Caco-2 (cell line): ENCODE results near the gene VWA1. TPM values are rescaled to one million over a fixed set of nuclear protein-coding genes. Genes with fewer than 3 reads are reported as not detected.

Source experiments
- BruUV-seq: library from RNA; stranded (reverse); fragments of 400-500 nt; replicated peaks from 2 replicates; lab custom pipeline; 2021; lab: Mats Ljungman, UMichigan
- CTCF ChIA-PET: fragments of 300-600 bp; sonication (Branson Sonifier 250); formaldehyde crosslinking; loops from one replicate; lab custom pipeline; 2022; ENCODE audit warnings: antibody characterized with exemption; lab: Charles Lee
- POLR2A ChIA-PET: fragments of 300-600 bp; sonication (Branson Sonifier 250); formaldehyde crosslinking; loops from one replicate; lab custom pipeline; 2022; ENCODE audit warnings: antibody characterized with exemption; lab: Charles Lee
- DNase-seq, 2 experiments: peaks; one replicate each; pipeline versions ENCODE4 v3.0.0 to v3.0.0-alpha.2; 2020 to 2022
- H3K27me3 ChIP-seq: replicated peaks from 2 replicates; pipeline ENCODE4 v1.6.0; 2011; ENCODE audit warnings: low read length; ENCODE audit not compliant: control insufficient read depth, insufficient read depth
- H3K36me3 ChIP-seq: 2 replicates; pipeline ENCODE4 v1.5.1; 2011; ENCODE audit warnings: low read length; ENCODE audit not compliant: control insufficient read depth, insufficient read depth
- H3K4me1 ChIP-seq: fragments of 250-450 bp; sonication (Bioruptor Pico); 2 replicates; pipeline ENCODE4 v1.5.1; 2020; ENCODE audit warnings: mild to moderate bottlenecking
- H3K4me3 ChIP-seq: 2 replicates; pipeline ENCODE4 v1.5.1; 2011; ENCODE audit warnings: low read depth, mild to moderate bottlenecking, control low read depth, low read length
- H3K9me3 ChIP-seq: fragments of 250-450 bp; sonication (Bioruptor Pico); 2 replicates; pipeline ENCODE4 v1.5.1; 2020; ENCODE audit warnings: mild to moderate bottlenecking, moderate library complexity
- H3K27ac Mint-ChIP-seq: one replicate; pipeline ENCODE4 v1.8.0; 2022; ENCODE audit warnings: mixed read lengths; ENCODE audit not compliant: unreplicated experiment
- H3K27me3 Mint-ChIP-seq: one replicate; pipeline ENCODE4 v1.8.0; 2022; ENCODE audit warnings: mixed read lengths; ENCODE audit not compliant: insufficient read depth, unreplicated experiment
- H3K36me3 Mint-ChIP-seq: one replicate; pipeline ENCODE4 v1.8.0; 2022; ENCODE audit warnings: mild to moderate bottlenecking, mixed read lengths; ENCODE audit not compliant: insufficient read depth, unreplicated experiment
- H3K4me1 Mint-ChIP-seq: one replicate; pipeline ENCODE4 v1.8.0; 2022; ENCODE audit warnings: low read depth, mixed read lengths; ENCODE audit not compliant: unreplicated experiment
- H3K4me3 Mint-ChIP-seq: one replicate; pipeline ENCODE4 v1.8.0; 2022; ENCODE audit warnings: mild to moderate bottlenecking, moderate library complexity, mixed read lengths; ENCODE audit not compliant: unreplicated experiment
- H3K9me3 Mint-ChIP-seq: one replicate; pipeline ENCODE4 v1.8.0; 2022; ENCODE audit warnings: mixed read lengths; ENCODE audit not compliant: unreplicated experiment
- intact Hi-C: fragments of 100-400 bp; cut with micrococcal nuclease; formaldehyde crosslinking; loops from one replicate; pipeline ENCODE4 v1.10.0; 2022; ENCODE audit not compliant: unreplicated experiment
- total RNA-seq: library from RNA; stranded (reverse); gene quantifications from 2 replicates; pipeline ENCODE4 v1.2.3, GENCODE V29; 2022
- TF ChIP-seq, protein P1 (sequence below), 2 experiments: fragments of 200-600 bp in 1 of 2; IDR thresholded peaks; 1 replicate in 1 of 2; 2 replicates in 1 of 2; pipeline versions ENCODE4 v1.5.1 to v1.8.0; 2011 to 2022; ENCODE audit warnings: antibody characterized with exemption in 1 of 2, control low read depth in 1 of 2, inconsistent platforms in 1 of 2, low read depth in 1 of 2, low read length in 1 of 2, mild to moderate bottlenecking in 1 of 2, moderate library complexity in 1 of 2; ENCODE audit not compliant: insufficient read depth in 1 of 2, severe bottlenecking in 1 of 2, unreplicated experiment in 1 of 2

The VWA1 gene
- total RNA-seq, 1 experiment from 2014 or later: 74.7 TPM

- Mint-ChIP-seq H3K36me3 (peaks cover 14% of the 10 kb centered on the region), H3K4me1 (no peaks in the 10 kb centered on the region), H3K4me3 (no peak overlapping the region), H3K9me3 (no peaks in the 10 kb centered on the region), H3K27ac (no peak overlapping the region), H3K27me3 (no peaks in the 10 kb centered on the region)
- no peaks in the 10 kb centered on the region for H3K9me3 ChIP-seq
- no peaks in the 10 kb centered on the region for H3K27me3 ChIP-seq
- peaks cover 43% of the 10 kb centered on the region for H3K4me1 ChIP-seq
- DNase-seq: peak; percentile 82
- intact Hi-C loops: no loop called here
- TF ChIP-seq, protein P1, sequence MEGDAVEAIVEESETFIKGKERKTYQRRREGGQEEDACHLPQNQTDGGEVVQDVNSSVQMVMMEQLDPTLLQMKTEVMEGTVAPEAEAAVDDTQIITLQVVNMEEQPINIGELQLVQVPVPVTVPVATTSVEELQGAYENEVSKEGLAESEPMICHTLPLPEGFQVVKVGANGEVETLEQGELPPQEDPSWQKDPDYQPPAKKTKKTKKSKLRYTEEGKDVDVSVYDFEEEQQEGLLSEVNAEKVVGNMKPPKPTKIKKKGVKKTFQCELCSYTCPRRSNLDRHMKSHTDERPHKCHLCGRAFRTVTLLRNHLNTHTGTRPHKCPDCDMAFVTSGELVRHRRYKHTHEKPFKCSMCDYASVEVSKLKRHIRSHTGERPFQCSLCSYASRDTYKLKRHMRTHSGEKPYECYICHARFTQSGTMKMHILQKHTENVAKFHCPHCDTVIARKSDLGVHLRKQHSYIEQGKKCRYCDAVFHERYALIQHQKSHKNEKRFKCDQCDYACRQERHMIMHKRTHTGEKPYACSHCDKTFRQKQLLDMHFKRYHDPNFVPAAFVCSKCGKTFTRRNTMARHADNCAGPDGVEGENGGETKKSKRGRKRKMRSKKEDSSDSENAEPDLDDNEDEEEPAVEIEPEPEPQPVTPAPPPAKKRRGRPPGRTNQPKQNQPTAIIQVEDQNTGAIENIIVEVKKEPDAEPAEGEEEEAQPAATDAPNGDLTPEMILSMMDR (IDR thresholded peaks at IDR 0.05; ENCODE audit: insufficient read depth in 1 of 2, low read depth in 1 of 2, low read length in 1 of 2, severe bottlenecking in 1 of 2, unreplicated experiment in 1 of 2): peak in 1 of 2 experiments; percentile 47
- H3K4me3 ChIP-seq: no peak overlapping the region
- CTCF ChIA-PET: no interaction called here
- BruUV-seq: no TSS peak
- H3K36me3 ChIP-seq: no peaks in the 10 kb centered on the region
- POLR2A ChIA-PET: interaction anchor here (0.8 to 1.0 kb wide), 2 partner anchors 31 to 63 kb away, joined by 3 to 6 read pairs; partner anchors contain the start of genes AURKAIP1 and MRPL20
These were observed 2.5 kb downstream of the VWA1 start for GRCh38 chr1:1437904-1438376.

DNA sequence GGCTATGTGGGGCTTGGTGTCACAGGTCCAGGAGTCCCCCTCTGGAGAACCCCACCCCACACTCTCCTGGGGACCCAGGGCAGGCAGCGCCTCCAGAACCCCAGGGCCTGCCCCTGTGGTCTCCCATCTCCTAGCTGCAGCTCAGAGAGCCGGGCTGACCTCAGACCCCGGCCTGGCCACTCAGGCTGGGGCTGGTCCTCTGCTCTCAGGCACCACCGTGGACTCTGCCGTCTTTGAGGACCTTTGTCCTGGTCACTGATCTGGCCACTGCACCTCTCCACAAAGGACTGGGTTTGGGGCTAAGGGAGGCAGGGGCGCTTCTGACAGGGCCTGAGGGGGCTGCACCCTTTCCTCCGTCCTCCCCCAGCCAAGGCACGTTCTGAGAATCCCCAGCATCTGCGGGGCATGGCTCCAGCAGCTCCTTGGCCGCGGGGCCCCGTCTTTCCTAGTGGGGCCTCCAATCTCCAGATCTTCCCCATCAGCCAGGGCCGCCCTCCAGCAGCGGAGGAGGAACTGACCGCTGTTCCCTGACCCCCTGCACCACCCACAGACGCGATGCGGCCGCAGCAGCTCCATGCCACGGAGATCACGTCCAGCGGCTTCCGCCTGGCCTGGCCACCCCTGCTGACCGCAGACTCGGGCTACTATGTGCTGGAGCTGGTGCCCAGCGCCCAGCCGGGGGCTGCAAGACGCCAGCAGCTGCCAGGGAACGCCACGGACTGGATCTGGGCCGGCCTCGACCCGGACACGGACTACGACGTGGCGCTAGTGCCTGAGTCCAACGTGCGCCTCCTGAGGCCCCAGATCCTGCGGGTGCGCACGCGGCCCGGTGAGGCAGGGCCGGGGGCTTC lies 3.3 kb downstream of the VWA1 start:
- H3K36me3 ChIP-seq: no peaks in the 10 kb centered on the region
- TF ChIP-seq, protein P1 (IDR thresholded peaks at IDR 0.05; ENCODE audit: insufficient read depth in 1 of 2, low read depth in 1 of 2, low read length in 1 of 2, severe bottlenecking in 1 of 2, unreplicated experiment in 1 of 2): no peak
- peaks cover 14% of the 10 kb centered on the region for H3K36me3 Mint-ChIP-seq
- no peak overlapping the region for H3K4me3 Mint-ChIP-seq
- H3K27me3 ChIP-seq: no peaks in the 10 kb centered on the region
- POLR2A ChIA-PET: interaction anchor here (1.0 kb wide), 1 partner anchor 63 kb away, joined by 6 read pairs; the partner anchor contains the start of gene AURKAIP1
- H3K4me3 ChIP-seq: no peak overlapping the region
- H3K27me3 Mint-ChIP-seq: no peaks in the 10 kb centered on the region
- intact Hi-C loops: no loop called here
- no peaks in the 10 kb centered on the region for H3K9me3 Mint-ChIP-seq
- H3K4me1 Mint-ChIP-seq: no peaks in the 10 kb centered on the region
- H3K4me1 ChIP-seq: peaks cover 35% of the 10 kb centered on the region
- no peaks in the 10 kb centered on the region for H3K9me3 ChIP-seq
- CTCF ChIA-PET: no interaction called here
- DNase-seq: no peak
- no peak overlapping the region for H3K27ac Mint-ChIP-seq
- BruUV-seq: no TSS peak

DNA sequence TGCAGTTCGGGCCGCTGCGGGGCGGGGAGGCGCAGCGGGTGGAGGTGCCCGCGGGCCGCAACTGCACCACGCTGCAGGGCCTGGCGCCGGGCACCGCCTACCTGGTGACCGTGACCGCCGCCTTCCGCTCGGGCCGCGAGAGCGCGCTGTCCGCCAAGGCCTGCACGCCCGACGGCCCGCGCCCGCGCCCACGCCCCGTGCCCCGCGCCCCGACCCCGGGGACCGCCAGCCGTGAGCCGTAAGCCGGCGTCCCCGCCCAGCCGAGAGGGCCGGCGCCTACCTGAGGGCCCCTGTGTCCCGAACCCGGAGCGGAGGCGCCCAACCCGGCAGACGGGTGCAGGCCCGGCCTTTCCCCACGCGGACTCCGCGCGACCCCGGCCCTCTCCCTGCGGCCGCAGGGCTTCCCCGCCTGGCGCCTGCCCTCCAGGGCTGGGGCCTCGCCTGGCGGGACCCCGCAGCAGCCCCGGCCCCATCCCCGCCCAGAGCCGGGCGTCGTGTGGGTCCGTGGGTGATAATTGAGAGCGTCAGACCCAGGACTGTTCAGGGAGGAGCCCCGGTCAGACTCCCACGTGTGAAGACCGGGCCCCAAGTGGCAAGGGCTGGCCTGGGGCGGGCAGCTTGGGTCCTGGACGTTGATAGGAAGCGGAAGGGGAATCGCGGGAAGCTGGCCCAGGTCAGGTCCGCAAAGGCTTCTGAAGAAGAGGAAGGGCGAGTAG lies 4.2 kb downstream of the VWA1 start:
- intact Hi-C loops: loop anchor here (2.0 kb wide), 1 partner anchor 41 kb away; the partner anchor contains the start of gene CCNL2
- H3K4me1 Mint-ChIP-seq: no peaks in the 10 kb centered on the region
- no peaks in the 10 kb centered on the region for H3K27me3 ChIP-seq
- no peaks in the 10 kb centered on the region for H3K36me3 ChIP-seq
- H3K27ac Mint-ChIP-seq: no peak overlapping the region
- CTCF ChIA-PET: no interaction called here
- TF ChIP-seq, protein P1 (IDR thresholded peaks at IDR 0.05; ENCODE audit: insufficient read depth in 1 of 2, low read depth in 1 of 2, low read length in 1 of 2, severe bottlenecking in 1 of 2, unreplicated experiment in 1 of 2): no peak
- no peaks in the 10 kb centered on the region for H3K27me3 Mint-ChIP-seq
- POLR2A ChIA-PET: no interaction called here
- no peaks in the 10 kb centered on the region for H3K9me3 Mint-ChIP-seq
- peaks cover 25% of the 10 kb centered on the region for H3K4me1 ChIP-seq
- BruUV-seq: no TSS peak
- no peak for DNase-seq
- no peak overlapping the region for H3K4me3 Mint-ChIP-seq
- no peaks in the 10 kb centered on the region for H3K9me3 ChIP-seq
- H3K36me3 Mint-ChIP-seq: peaks cover 17% of the 10 kb centered on the region
- H3K4me3 ChIP-seq: no peak overlapping the region
